Activated CD8-positive, alpha-beta memory T cell treated with anti-CD3 and anti-CD28 coated beads, Interleukin-2, amount 50 U/mL, for 24 hours (primary cell): ENCODE results near the gene COG8.
A peak's percentile ranks its signal among the peaks of the same experiment; 100 is the strongest.
"Not testable (repeated sequence)": the region's sequence is repeated elsewhere in the genome, so short reads cannot be mapped to it uniquely, and the experiment has no call there.

Experiments
- DNase-seq: peaks from one replicate; pipeline ENCODE4 v3.0.0-alpha.2; 2020; ENCODE audit errors: extremely low read depth

COG8 gene

GRCh38 chr16:69318911-69319289 is 20.5 kb downstream of the COG8 start:
- DNase-seq = no peak

GRCh38 chr16:69318177-69318910 is 21.0 kb downstream of the COG8 start:
- no peak for DNase-seq

- no peak for DNase-seq
Observed at GRCh38 chr16:69316595-69317034, 22.7 kb downstream of the COG8 start.

GRCh38 chr16:69315486-69316311 is 23.7 kb downstream of the COG8 start:
- DNase-seq = no peak

GRCh38 chr16:69314534-69314933 is 24.8 kb downstream of the COG8 start:
- DNase-seq = no peak

GRCh38 chr16:69313469-69313868 is 25.9 kb downstream of the COG8 start:
- DNase-seq = no peak

GRCh38 chr16:69311533-69312387 is 27.6 kb downstream of the COG8 start:
- no peak for DNase-seq

GRCh38 chr16:69310653-69311532 is 28.5 kb downstream of the COG8 start, which contains the start of gene VPS4A:
Gene VPS4A (plus strand): TSS chr16:69311350. CDS start chr16:69311512, 162 bp downstream.
- DNase-seq = peak; percentile 89

- no peak for DNase-seq
Observed at GRCh38 chr16:69309316-69309715, 30.0 kb downstream of the COG8 start.

GRCh38 chr16:69307856-69308255 is 31.5 kb downstream of the COG8 start:
- no peak for DNase-seq

GRCh38 chr16:69307091-69307490 is 32.3 kb downstream of the COG8 start:
- no peak for DNase-seq

GRCh38 chr16:69306031-69306430 is 33.3 kb downstream of the COG8 start:
- DNase-seq = no peak

- no peak for DNase-seq
Observed at GRCh38 chr16:69302301-69302700, 37.1 kb downstream of the COG8 start.

- no peak for DNase-seq
Observed at GRCh38 chr16:69301861-69302260, 37.5 kb downstream of the COG8 start.

- DNase-seq = no peak
Observed at GRCh38 chr16:69301187-69301586, 38.2 kb downstream of the COG8 start.

GRCh38 chr16:69298261-69298660 is 41.1 kb downstream of the COG8 start:
- no peak for DNase-seq

GRCh38 chr16:69296771-69297170 is 42.6 kb downstream of the COG8 start:
- not testable (repeated sequence) for DNase-seq

GRCh38 chr16:69294051-69294450 is 45.3 kb downstream of the COG8 start:
- no peak for DNase-seq

GRCh38 chr16:69293401-69293800 is 46.0 kb downstream of the COG8 start:
- no peak for DNase-seq

GRCh38 chr16:69291657-69292056 is 47.7 kb downstream of the COG8 start:
- DNase-seq = not testable (repeated sequence)
